CD4-positive, alpha-beta memory T cell (primary cell): ENCODE results near the gene SBK2. TPM values are rescaled to one million over a fixed set of nuclear protein-coding genes. Genes with fewer than 3 reads are reported as not detected.

ENCODE experiments used
- CTCF ChIA-PET: fragments of 350-600 bp; sonication (Branson Sonifier 250); formaldehyde crosslinking; loops from one replicate; lab custom pipeline; 2021; ENCODE audit warnings: inconsistent platforms; ENCODE audit not compliant: partially characterized antibody; lab: Charles Lee
- POLR2A ChIA-PET: fragments of 350-600 bp; sonication (Branson Sonifier 250); formaldehyde crosslinking; loops from one replicate; lab custom pipeline; 2021; ENCODE audit not compliant: partially characterized antibody; lab: Charles Lee
- DNase-seq, 5 donors: peaks; one replicate each; pipeline versions ENCODE4 v3.0.0 to v3.0.0-alpha.2; 2020 to 2022; ENCODE audit warnings: mixed read lengths in 1 of 5
- H3K27ac ChIP-seq: one replicate; pipeline ENCODE4 v1.7.0; 2013; ENCODE audit warnings: low read depth, low read length
- H3K27me3 ChIP-seq: 2 replicates; pipeline ENCODE4 v1.7.0; 2013; ENCODE audit warnings: mild to moderate bottlenecking, low read length, moderate library complexity; ENCODE audit not compliant: insufficient read depth
- H3K36me3 ChIP-seq: 2 replicates; pipeline ENCODE4 v1.7.0; 2013; ENCODE audit warnings: mild to moderate bottlenecking, low read length, moderate library complexity; ENCODE audit not compliant: insufficient read depth
- H3K4me1 ChIP-seq: 2 replicates; pipeline ENCODE4 v1.7.0; 2013; ENCODE audit warnings: mild to moderate bottlenecking, low read length, moderate library complexity; ENCODE audit not compliant: insufficient read depth
- H3K4me3 ChIP-seq, 2 donors: one replicate each; pipeline ENCODE4 v1.7.0; 2013; ENCODE audit warnings: low read length in 2 of 2, mild to moderate bottlenecking in 1 of 2
- H3K9me3 ChIP-seq, 2 donors: one replicate each; pipeline ENCODE4 v1.7.0; 2013; ENCODE audit warnings: low read length in 2 of 2, control low read depth in 1 of 2; ENCODE audit not compliant: control insufficient read depth in 1 of 2
- H3K27ac Mint-ChIP-seq, 7 donors: one replicate each; pipeline ENCODE4 v1.8.0; 2020 to 2021; ENCODE audit warnings: mixed read lengths in 7 of 7, mild to moderate bottlenecking in 6 of 7, inconsistent platforms in 3 of 7, moderate library complexity in 3 of 7
- H3K27me3 Mint-ChIP-seq, 2 donors: one replicate each; pipeline ENCODE4 v1.8.0; 2020 to 2021; ENCODE audit warnings: mixed read lengths in 2 of 2
- H3K36me3 Mint-ChIP-seq, 2 donors: one replicate each; pipeline ENCODE4 v1.8.0; 2020 to 2021; ENCODE audit warnings: mixed read lengths in 2 of 2, inconsistent platforms in 1 of 2, mild to moderate bottlenecking in 1 of 2
- H3K4me1 Mint-ChIP-seq, 4 donors: one replicate each; pipeline ENCODE4 v1.8.0; 2020 to 2021; ENCODE audit warnings: mixed read lengths in 4 of 4, mild to moderate bottlenecking in 1 of 4
- H3K4me3 Mint-ChIP-seq, 8 donors: one replicate each; pipeline ENCODE4 v1.8.0; 2020 to 2021; ENCODE audit warnings: mixed read lengths in 8 of 8, mild to moderate bottlenecking in 7 of 8, moderate library complexity in 6 of 8, inconsistent platforms in 3 of 8
- H3K9me3 Mint-ChIP-seq, 8 donors: one replicate each; pipeline ENCODE4 v1.8.0; 2020 to 2021; ENCODE audit warnings: mixed read lengths in 8 of 8, mild to moderate bottlenecking in 5 of 8, inconsistent platforms in 3 of 8, moderate library complexity in 1 of 8
- intact Hi-C: fragments of 100-400 bp; cut with micrococcal nuclease; formaldehyde crosslinking; loops from one replicate; pipeline ENCODE4 v1.15.1; 2023
- polyA plus RNA-seq, 2 donors: library from polyadenylated mRNA; unstranded; fragments of 300-500 nt; fragmentation: Illumina TruSeq; gene quantifications; one replicate each; pipeline ENCODE4 v1.2.3, GENCODE V29; 2021
- total RNA-seq, 2 experiments: library from RNA; stranded (reverse); gene quantifications; one replicate each; pipeline ENCODE4 v1.2.3, GENCODE V29; 2021

Gene SBK2
- total and polyA plus RNA-seq, 4 experiments from 2014 or later = not detected

DNA sequence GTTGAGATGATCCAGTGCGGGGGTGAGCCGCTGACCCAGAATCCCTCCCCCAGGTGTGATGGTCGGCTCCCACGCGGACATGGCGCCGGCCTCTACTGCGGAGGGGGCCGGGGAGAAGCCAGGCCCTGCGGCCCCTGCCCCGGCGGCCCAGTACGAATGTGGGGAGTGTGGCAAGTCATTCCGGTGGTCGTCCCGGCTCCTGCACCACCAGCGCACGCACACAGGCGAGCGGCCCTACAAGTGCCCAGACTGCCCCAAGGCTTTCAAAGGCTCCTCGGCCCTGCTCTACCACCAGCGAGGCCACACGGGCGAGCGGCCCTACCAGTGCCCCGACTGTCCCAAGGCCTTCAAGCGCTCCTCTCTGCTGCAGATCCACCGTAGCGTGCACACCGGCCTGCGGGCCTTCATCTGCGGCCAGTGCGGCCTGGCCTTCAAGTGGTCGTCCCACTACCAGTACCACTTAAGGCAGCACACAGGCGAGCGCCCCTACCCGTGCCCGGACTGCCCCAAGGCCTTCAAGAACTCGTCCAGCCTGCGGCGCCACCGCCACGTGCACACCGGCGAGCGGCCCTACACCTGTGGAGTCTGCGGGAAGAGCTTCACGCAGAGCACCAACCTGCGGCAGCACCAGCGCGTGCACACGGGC is 55.7 kb downstream of the SBK2 start:
- H3K4me1 ChIP-seq = peaks cover 29% of the 10 kb centered on the region
- H3K4me3 Mint-ChIP-seq = no peak overlapping the region
- H3K27me3 ChIP-seq = no peaks in the 10 kb centered on the region
- H3K4me1 Mint-ChIP-seq = peaks cover 21 to 39% (median 30%) of the 10 kb centered on the region in 4 donors
- intact Hi-C loops = no loop called here
- no peak overlapping the region for H3K4me3 ChIP-seq
- H3K9me3 ChIP-seq = no peaks in the 10 kb centered on the region
- no peaks in the 10 kb centered on the region for H3K9me3 Mint-ChIP-seq
- H3K27me3 Mint-ChIP-seq = no peaks in the 10 kb centered on the region
- peak in 1 of 5 donors; percentile 39 for DNase-seq
- H3K36me3 Mint-ChIP-seq = peaks cover 14 to 16% of the 10 kb centered on the region in 2 donors
- no peak overlapping the region for H3K27ac ChIP-seq
- POLR2A ChIA-PET = no interaction called here
- CTCF ChIA-PET = no interaction called here
- H3K36me3 ChIP-seq = no peaks in the 10 kb centered on the region
- H3K27ac Mint-ChIP-seq = no peak overlapping the region

- peak overlapping the region in 5 of 7 donors; percentile 4 to 69 (median 44) for H3K27ac Mint-ChIP-seq
- Histone ChIP-seq H3K27ac (no peak overlapping the region), H3K9me3 (no peaks in the 10 kb centered on the region), H3K4me3 (no peak overlapping the region), H3K4me1 (peaks cover 34% of the 10 kb centered on the region), H3K36me3 (no peaks in the 10 kb centered on the region), H3K27me3 (no peaks in the 10 kb centered on the region)
- H3K9me3 Mint-ChIP-seq = no peaks in the 10 kb centered on the region
- peaks cover 14 to 15% of the 10 kb centered on the region in 2 donors for H3K36me3 Mint-ChIP-seq
- intact Hi-C loops = no loop called here
- H3K4me1 Mint-ChIP-seq = peaks cover 19 to 48% (median 29%) of the 10 kb centered on the region in 4 donors
- H3K27me3 Mint-ChIP-seq = no peaks in the 10 kb centered on the region
- peak in 1 of 5 donors; percentile 19 for DNase-seq
- ChIA-PET CTCF (interaction anchor here (0.8 to 6.1 kb wide), 3 partner anchors 12 to 25 kb away, joined by 3 to 42 read pairs (median 4); no protein-coding TSS in a partner anchor), POLR2A (no interaction called here)
- H3K4me3 Mint-ChIP-seq = peak overlapping the region in 5 of 8 donors; percentile 42 to 59 (median 46)
Observed at GRCh38 chr19:55479451-55480230, 57.3 kb downstream of the SBK2 start.

DNA sequence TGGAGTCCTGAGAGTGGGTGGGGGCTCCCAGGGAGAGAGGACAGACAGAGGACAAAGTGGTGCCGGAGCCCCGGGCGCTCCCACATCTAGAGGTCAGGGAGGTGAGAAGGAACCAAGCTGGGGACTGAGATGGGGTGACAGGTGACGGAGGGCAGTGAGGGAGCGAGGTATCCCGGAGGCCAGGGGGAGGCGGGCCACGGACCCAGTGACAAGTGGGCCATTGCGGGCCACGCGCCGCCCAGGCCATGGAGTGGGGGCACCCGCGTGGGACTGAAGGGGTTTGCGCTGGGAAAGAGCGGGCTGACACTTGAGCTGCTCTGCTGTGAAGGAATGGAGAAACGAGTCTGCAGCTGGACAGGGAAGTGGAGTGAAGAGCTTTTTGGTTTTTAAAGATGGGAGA is 57.9 kb downstream of the SBK2 start:
- H3K4me1 Mint-ChIP-seq = peaks cover 19 to 42% (median 29%) of the 10 kb centered on the region in 4 donors
- H3K36me3 Mint-ChIP-seq = peaks cover 14 to 15% of the 10 kb centered on the region in 2 donors
- Histone ChIP-seq H3K27me3 (no peaks in the 10 kb centered on the region), H3K9me3 (no peaks in the 10 kb centered on the region), H3K4me3 (no peak overlapping the region), H3K4me1 (peaks cover 28% of the 10 kb centered on the region), H3K36me3 (no peaks in the 10 kb centered on the region), H3K27ac (no peak overlapping the region)
- H3K27ac Mint-ChIP-seq = peak overlapping the region in 6 of 7 donors; percentile 1 to 78 (median 41)
- H3K9me3 Mint-ChIP-seq = no peaks in the 10 kb centered on the region
- DNase-seq = peak in 1 of 5 donors; percentile 21
- ChIA-PET POLR2A (no interaction called here), CTCF (interaction anchor here (1.3 to 6.1 kb wide), 2 partner anchors 12 to 26 kb away, joined by 3 to 42 read pairs; no protein-coding TSS in a partner anchor)
- no peaks in the 10 kb centered on the region for H3K27me3 Mint-ChIP-seq
- peak overlapping the region in 7 of 8 donors; percentile 36 to 92 (median 54) for H3K4me3 Mint-ChIP-seq
- intact Hi-C loops = no loop called here

Other genes with a start within 250 kb of the SBK2 start
- gene TMEM150B, start 211.8 kb downstream of the SBK2 start, total RNA-seq = 1 to 10 TPM in 1 of 2 experiments, under 1 TPM in 1; 0.87 to 1.3 TPM
- not detected for gene TMEM150B, start 211.8 kb downstream of the SBK2 start, polyA plus RNA-seq
- 10 to 100 TPM; 23.1 to 23.5 TPM for gene KMT5C, start 197.3 kb downstream of the SBK2 start, total RNA-seq
- gene KMT5C, start 197.3 kb downstream of the SBK2 start, polyA plus RNA-seq = 1 to 10 TPM in 1 of 2 donors, under 1 TPM in 1; 0.60 to 1.5 TPM
- under 1 TPM in 1 of 2 experiments, not detected in 1; 0.38 TPM for gene COX6B2, start 182.4 kb downstream of the SBK2 start, total RNA-seq
- not detected for gene COX6B2, start 182.4 kb downstream of the SBK2 start, polyA plus RNA-seq
- gene GARIN5B, start 173.9 kb downstream of the SBK2 start, total RNA-seq = not detected
- gene GARIN5B, start 173.9 kb downstream of the SBK2 start, polyA plus RNA-seq = not detected
- gene IL11, start 166.7 kb downstream of the SBK2 start, total RNA-seq = under 1 TPM; 0.32 to 0.47 TPM
- gene IL11, start 166.7 kb downstream of the SBK2 start, polyA plus RNA-seq = not detected
- not detected for gene TMEM190, start 160.3 kb downstream of the SBK2 start, total RNA-seq
- not detected for gene TMEM190, start 160.3 kb downstream of the SBK2 start, polyA plus RNA-seq
- 1 to 10 TPM; 9.6 to 9.9 TPM for gene TMEM238, start 152.8 kb downstream of the SBK2 start, total RNA-seq
- gene TMEM238, start 152.8 kb downstream of the SBK2 start, polyA plus RNA-seq = 1 to 10 TPM in 1 of 2 donors, not detected in 1; 2.4 TPM
- 1,000 to 10,000 TPM; 3,136 to 3,159 TPM for gene RPL28, start 151.2 kb downstream of the SBK2 start, total RNA-seq
- gene RPL28, start 151.2 kb downstream of the SBK2 start, polyA plus RNA-seq = 100 to 1,000 TPM; 257 to 784 TPM
- 10 to 100 TPM; 18.0 to 21.6 TPM for gene UBE2S, start 129.3 kb downstream of the SBK2 start, total RNA-seq
- gene UBE2S, start 129.3 kb downstream of the SBK2 start, polyA plus RNA-seq = 10 to 100 TPM; 24.2 to 25.4 TPM
- gene SHISA7, start 93.8 kb downstream of the SBK2 start, total RNA-seq = not detected
- gene SHISA7, start 93.8 kb downstream of the SBK2 start, polyA plus RNA-seq = not detected
- 10 to 100 TPM in 1 of 2 experiments, 1 to 10 TPM in 1; 9.9 to 13.7 TPM for gene ISOC2, start 75.5 kb downstream of the SBK2 start, total RNA-seq
- 10 to 100 TPM; 24.7 to 29.4 TPM for gene ISOC2, start 75.5 kb downstream of the SBK2 start, polyA plus RNA-seq
- gene C19orf85, start 72.4 kb downstream of the SBK2 start, total RNA-seq = not detected
- not detected for gene C19orf85, start 72.4 kb downstream of the SBK2 start, polyA plus RNA-seq
- gene ZNF628, start 60.5 kb downstream of the SBK2 start, total RNA-seq = 1 to 10 TPM; 8.1 to 9.1 TPM
- under 1 TPM in 1 of 2 donors, not detected in 1; 0.47 TPM for gene ZNF628, start 60.5 kb downstream of the SBK2 start, polyA plus RNA-seq
- gene NAT14, start 51.9 kb downstream of the SBK2 start, total RNA-seq = 1 to 10 TPM; 2.7 to 3.1 TPM
- 1 to 10 TPM; 2.6 to 3.2 TPM for gene NAT14, start 51.9 kb downstream of the SBK2 start, polyA plus RNA-seq
- under 1 TPM; 0.20 to 0.36 TPM for gene SSC5D, start 48.7 kb downstream of the SBK2 start, total RNA-seq
- not detected for gene SSC5D, start 48.7 kb downstream of the SBK2 start, polyA plus RNA-seq
- not detected for gene SBK3, start 8.4 kb upstream of the SBK2 start, total RNA-seq
- gene SBK3, start 8.4 kb upstream of the SBK2 start, polyA plus RNA-seq = not detected
- gene ZNF579, start 43.7 kb upstream of the SBK2 start, total RNA-seq = 1 to 10 TPM; 8.0 to 9.6 TPM
- under 1 TPM in 1 of 2 donors, not detected in 1; 0.62 TPM for gene ZNF579, start 43.7 kb upstream of the SBK2 start, polyA plus RNA-seq
- 10 to 100 TPM; 20.8 to 26.4 TPM for gene FIZ1, start 62.4 kb upstream of the SBK2 start, total RNA-seq
- gene FIZ1, start 62.4 kb upstream of the SBK2 start, polyA plus RNA-seq = 1 to 10 TPM in 1 of 2 donors, under 1 TPM in 1; 0.99 to 5.3 TPM
- gene ZNF524, start 63.2 kb upstream of the SBK2 start, total RNA-seq = 10 to 100 TPM; 31.2 to 34.0 TPM
- gene ZNF524, start 63.2 kb upstream of the SBK2 start, polyA plus RNA-seq = 10 to 100 TPM; 26.2 to 40.1 TPM
- gene ZNF865, start 68.5 kb upstream of the SBK2 start, total RNA-seq = 10 to 100 TPM; 20.3 to 20.9 TPM
- gene ZNF865, start 68.5 kb upstream of the SBK2 start, polyA plus RNA-seq = under 1 TPM in 1 of 2 donors, not detected in 1; 0.30 TPM
- gene ZNF784, start 87.4 kb upstream of the SBK2 start, total RNA-seq = 1 to 10 TPM; 7.4 TPM
- 1 to 10 TPM; 1.7 to 2.1 TPM for gene ZNF784, start 87.4 kb upstream of the SBK2 start, polyA plus RNA-seq
- 100 to 1,000 TPM in 1 of 2 experiments, 10 to 100 TPM in 1; 92.7 to 105 TPM for gene ZNF580, start 103.9 kb upstream of the SBK2 start, total RNA-seq
- gene ZNF580, start 103.9 kb upstream of the SBK2 start, polyA plus RNA-seq = 10 to 100 TPM in 1 of 2 donors, 1 to 10 TPM in 1; 7.2 to 17.8 TPM
- gene ZNF581, start 106.5 kb upstream of the SBK2 start, total RNA-seq = 10 to 100 TPM; 21.2 to 23.4 TPM
- gene ZNF581, start 106.5 kb upstream of the SBK2 start, polyA plus RNA-seq = 10 to 100 TPM; 22.5 to 28.5 TPM
- 1 to 10 TPM; 1.2 to 1.5 TPM for gene CCDC106, start 111.1 kb upstream of the SBK2 start, total RNA-seq
- under 1 TPM; 0.47 to 0.69 TPM for gene CCDC106, start 111.1 kb upstream of the SBK2 start, polyA plus RNA-seq
- 100 to 1,000 TPM; 256 to 259 TPM for gene U2AF2, start 117.9 kb upstream of the SBK2 start, total RNA-seq
- gene U2AF2, start 117.9 kb upstream of the SBK2 start, polyA plus RNA-seq = 10 to 100 TPM in 1 of 2 donors, 1 to 10 TPM in 1; 1.3 to 14.3 TPM
- gene EPN1, start 138.1 kb upstream of the SBK2 start, total RNA-seq = 10 to 100 TPM; 53.9 to 56.9 TPM
- 10 to 100 TPM in 1 of 2 donors, 1 to 10 TPM in 1; 3.9 to 15.6 TPM for gene EPN1, start 138.1 kb upstream of the SBK2 start, polyA plus RNA-seq
- not detected for gene NLRP9, start 201.3 kb upstream of the SBK2 start, total RNA-seq
- gene NLRP9, start 201.3 kb upstream of the SBK2 start, polyA plus RNA-seq = not detected
- gene RFPL4A, start 222.0 kb upstream of the SBK2 start, total RNA-seq = not detected
- not detected for gene RFPL4A, start 222.0 kb upstream of the SBK2 start, polyA plus RNA-seq
- gene RFPL4AL1, start 232.0 kb upstream of the SBK2 start, total RNA-seq = not detected
- gene RFPL4AL1, start 232.0 kb upstream of the SBK2 start, polyA plus RNA-seq = not detected